HG02588 (cell line): ENCODE data around the gene CHM.
"Not testable (repeated sequence)": the region's sequence is repeated elsewhere in the genome, so short reads cannot be mapped to it uniquely, and the experiment has no call there.

Experiments
- ATAC-seq: cut with Tn5 transposase; IDR thresholded peaks from one replicate; pipeline ENCODE4 v1.9.1; 2021; ENCODE audit warnings: mild to moderate bottlenecking, moderate library complexity; ENCODE audit not compliant: unreplicated experiment

The CHM gene, protein sequence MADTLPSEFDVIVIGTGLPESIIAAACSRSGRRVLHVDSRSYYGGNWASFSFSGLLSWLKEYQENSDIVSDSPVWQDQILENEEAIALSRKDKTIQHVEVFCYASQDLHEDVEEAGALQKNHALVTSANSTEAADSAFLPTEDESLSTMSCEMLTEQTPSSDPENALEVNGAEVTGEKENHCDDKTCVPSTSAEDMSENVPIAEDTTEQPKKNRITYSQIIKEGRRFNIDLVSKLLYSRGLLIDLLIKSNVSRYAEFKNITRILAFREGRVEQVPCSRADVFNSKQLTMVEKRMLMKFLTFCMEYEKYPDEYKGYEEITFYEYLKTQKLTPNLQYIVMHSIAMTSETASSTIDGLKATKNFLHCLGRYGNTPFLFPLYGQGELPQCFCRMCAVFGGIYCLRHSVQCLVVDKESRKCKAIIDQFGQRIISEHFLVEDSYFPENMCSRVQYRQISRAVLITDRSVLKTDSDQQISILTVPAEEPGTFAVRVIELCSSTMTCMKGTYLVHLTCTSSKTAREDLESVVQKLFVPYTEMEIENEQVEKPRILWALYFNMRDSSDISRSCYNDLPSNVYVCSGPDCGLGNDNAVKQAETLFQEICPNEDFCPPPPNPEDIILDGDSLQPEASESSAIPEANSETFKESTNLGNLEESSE

DNA sequence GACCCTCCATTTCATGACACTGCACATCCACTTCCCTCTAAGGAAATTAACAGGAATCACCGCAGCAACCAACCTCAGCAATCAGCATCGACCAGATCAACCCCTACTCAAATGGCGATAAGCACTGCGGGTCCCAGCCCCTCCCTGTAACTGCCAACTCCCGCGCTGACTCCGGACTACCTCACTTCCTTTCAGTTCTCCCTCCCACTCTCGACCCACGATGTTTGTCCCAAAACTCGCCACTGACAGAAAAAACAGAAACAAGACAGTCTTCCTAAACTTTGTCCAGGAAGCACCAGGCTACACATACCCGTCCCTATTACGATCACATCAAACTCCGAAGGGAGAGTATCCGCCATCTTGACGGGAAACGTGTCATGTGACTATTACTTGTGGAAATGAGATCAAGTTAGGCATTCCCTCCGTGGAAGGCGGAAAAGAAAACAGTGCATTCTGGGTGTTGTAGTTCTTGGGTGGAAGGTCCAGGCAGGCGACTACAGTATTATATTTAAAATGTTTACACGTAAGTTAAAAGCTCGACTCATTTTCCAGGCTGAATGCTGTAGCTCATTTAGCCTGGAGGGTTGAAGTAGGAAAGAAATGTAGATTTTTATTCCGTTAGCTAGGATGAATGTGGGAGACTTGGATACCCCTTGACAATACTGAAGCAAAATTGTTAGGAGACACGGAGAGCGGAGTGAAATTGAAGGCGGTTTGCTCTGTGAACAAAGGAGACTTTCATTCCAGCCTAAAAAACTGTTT, at the start of gene CHM:
Gene CHM, minus strand, starts transcription at position 385 of the 762 bp plus-strand sequence. Its CDS starts 26 bp downstream, at position 359.
- peak; percentile 99 for ATAC-seq

DNA sequence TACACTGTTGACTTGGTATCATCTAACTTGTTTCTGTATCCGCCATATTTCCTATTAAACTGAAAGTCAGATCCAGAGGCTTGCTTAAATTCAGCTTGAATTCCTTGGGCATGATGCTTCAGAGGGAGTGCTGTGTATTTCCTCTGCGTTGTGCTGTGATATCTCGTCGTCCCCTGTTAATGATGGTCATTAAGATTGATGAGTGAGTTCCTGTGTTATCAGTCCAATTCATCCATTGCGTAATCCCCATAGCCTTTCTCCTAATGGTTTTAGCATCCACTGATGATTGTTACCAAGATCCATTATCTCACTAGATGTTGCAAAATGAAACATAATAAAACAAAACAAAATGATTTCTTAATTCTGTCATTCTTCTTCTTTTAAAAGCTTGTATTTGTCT, 31.3 kb upstream of the CHM start:
- no peak for ATAC-seq

DNA sequence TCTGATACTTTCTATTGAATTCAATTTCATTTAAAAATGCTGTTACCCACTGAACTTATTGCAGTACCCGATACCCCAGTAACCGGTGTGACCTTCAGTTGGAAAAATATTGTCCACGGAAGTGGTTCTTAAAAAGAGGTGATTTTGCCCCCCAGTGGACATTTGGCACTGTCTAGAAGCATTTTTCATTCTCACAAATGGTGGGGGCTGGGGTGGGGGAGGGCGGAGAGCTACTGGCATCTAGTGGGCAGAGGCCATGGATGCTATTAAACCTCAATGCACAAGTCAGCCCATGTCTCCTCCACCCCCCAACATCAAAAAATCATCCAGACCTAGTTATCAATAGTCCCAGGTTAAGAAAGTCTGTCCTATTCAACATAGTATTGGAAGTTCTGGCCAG, 19.6 kb upstream of the CHM start:
- no peak for ATAC-seq

- ATAC-seq: no peak
These were observed 14.0 kb upstream of the CHM start for GRCh38 chrX:86061407-86061806.

DNA sequence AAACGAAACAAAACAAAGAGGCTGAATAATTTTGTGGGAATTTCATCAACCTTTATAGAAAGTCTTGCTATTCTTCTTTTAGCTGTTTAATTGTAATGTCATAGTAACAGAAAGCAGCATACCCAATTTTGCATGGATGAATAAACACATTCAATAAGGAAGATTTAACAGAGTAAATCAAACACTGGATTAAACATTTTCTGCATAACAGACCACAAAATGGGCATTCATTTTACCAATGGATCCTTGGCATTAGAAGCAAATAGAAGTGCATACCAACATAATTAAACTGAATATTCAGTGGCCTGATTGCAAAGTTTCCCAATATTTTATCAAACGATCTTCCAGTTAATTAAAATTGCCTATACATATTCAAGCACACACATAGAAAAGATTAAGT, 4.4 kb upstream of the CHM start:
- no peak for ATAC-seq

DNA sequence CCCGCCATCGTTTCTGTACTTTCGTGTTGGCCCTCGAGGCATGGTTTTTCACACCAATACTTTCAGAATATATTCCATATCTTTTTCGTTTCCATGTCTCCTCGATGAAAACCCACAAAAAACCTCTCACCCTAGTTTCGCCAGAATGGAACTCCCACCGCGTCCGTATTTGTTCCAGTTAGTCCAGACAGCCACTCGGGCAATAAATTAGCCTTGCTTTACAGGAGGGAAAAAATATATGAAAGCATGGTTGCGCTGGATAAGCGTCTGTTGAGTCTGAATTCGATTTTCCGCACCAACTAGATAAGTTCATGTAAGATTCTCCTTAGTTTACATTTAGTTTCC, 550 bp upstream of the CHM start:
- no peak for ATAC-seq

- no peak for ATAC-seq
These were observed 3.1 kb downstream of the CHM start for GRCh38 chrX:86044216-86044615.

GRCh38 chrX:86039625-86040568, 7.5 kb downstream of the CHM start:
- ATAC-seq: no peak

DNA sequence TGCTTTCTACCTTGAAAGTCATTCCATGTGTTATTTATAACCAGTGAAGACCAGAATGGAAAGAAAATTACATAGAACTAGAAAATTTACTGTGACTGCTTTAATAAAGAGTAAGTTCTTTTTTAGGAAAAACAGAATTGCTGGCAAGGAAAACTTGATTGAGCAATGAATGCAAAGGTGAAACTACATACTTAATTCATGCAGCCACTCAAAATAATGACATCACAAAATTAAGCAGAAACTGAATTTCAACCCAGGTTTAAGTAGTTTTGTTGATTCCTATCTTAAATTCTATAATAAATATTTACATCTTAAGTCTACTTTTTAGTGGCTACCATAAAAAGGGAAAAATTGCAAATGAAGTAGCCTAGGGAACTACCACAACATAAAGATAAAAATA, 14.0 kb downstream of the CHM start:
- ATAC-seq: no peak

DNA sequence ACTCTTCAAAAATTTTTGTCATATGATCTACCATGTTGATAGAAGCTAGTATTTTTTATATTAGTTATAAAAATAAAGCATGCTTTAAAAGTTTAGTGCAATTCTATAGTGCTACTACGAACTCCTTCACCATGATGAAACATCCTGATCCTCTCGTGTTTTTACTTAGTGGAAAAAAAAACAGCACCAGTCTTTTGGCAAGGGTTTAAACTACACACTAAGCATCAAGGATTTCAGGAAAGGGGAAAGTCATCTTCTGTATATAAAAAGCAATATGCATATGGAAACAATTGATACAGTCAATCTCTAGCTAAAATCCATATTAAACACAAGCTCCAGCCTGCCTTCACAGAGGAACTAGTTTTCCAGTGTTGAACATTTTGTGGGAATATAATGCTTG, 18.7 kb downstream of the CHM start:
- no peak for ATAC-seq

GRCh38 chrX:86023811-86024210, 23.5 kb downstream of the CHM start:
- ATAC-seq: no peak

DNA sequence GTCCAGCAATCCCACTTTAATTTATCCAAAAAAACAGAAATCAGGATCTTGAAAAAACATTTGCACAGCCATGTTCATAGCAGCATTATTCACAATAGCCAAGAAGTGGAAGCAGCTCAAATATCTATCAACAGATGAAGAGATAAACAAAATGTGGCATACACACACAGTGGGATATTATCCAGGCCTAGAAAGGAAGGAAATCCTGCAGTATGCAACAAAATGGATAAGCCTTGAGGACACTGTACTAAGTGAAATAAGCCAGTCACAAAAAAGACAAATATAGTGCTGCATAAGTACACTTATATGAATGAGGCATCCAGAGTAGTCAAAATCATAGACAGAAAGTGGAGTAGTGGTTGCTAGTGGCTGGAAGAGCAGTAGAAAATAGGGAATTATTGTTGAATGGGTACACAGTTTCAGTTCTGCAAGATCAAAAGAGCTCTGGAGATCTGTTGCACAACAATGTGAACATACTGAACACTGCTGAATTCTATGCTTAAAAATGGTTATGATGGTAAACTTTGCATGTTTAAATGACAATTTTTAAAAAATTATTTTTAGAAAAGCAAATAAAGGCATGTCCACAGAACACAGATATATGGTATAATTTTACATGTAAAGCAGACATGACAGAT, 25.6 kb downstream of the CHM start:
- no peak for ATAC-seq

DNA sequence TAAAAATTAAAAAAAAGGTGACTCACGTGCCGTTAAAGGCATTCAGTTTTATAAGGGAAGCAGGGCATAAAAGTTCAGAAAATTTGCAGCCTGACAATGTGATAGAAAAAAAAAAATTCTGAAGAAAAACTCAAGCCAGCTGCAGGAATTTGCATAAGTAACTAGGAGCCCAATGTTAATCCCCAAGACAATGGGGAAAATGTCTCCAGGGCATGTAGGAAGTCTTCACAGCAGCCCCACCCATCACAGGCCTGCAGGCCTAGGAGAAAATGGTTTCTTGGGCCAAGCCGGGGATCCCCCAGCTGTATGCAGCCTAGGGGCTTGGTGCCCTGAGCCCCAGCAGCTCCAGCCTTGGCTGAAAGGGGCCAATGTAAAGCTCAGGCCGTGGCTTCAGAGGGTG, 31.2 kb downstream of the CHM start:
- no peak for ATAC-seq

DNA sequence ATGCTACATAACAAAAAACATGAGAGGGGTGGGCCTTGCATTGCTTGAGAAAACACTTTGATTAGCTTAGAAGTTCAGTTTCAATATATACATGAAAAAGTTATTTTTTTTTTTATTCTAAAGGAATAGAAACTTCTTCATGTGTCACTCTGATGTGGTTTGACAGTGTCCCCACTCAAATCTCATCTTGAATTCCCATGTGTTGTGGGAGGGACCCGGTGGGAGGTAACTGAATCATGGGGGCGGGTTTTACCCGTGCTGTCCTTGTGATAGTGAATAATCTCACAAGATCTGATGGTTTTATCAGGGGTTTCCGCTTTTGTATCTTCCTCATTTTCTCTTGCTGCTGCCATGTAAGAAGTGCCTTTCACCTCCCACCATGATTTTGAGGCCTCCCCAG, 32.4 kb downstream of the CHM start:
- not testable (repeated sequence) for ATAC-seq

- ATAC-seq: no peak
These were observed 32.9 kb downstream of the CHM start for GRCh38 chrX:86014421-86014820.

GRCh38 chrX:86013792-86014191, 33.6 kb downstream of the CHM start:
- ATAC-seq: no peak

DNA sequence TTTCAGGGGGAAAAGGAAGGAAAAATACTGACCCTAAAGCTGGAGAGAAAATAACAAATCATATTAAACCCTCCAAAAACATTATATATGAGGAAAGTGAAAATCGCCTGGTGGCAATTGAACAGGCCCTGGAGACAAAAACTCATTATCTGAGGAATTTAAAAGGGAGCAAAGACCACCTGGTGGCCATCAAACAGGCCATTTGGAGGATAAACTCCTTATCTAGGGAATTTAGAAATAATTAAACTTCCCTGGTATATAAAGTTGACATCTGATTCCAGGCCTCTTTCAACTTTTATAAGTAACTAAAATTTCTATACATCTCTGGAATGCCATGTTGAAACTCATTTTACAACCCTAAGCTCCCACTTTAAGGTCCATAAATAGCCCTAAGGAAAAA, 35.2 kb downstream of the CHM start:
- no peak for ATAC-seq

DNA sequence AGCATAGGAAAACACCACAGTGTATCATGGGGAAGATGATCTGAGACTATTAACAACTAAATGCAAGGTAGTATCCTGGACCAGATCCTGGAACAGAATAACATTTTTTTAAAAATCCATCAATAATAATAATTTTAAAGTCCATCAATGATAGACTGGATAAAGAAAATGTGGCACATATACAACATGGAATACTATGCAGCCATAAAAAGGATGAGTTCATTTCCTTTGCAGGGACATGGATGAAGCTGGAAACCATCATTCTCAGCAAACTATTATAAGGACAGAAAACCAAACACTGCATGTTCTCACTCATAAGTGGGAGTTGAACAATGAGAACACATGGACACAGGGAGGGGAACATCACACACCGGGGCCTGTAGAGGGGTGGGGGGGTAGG, 37.6 kb downstream of the CHM start:
- ATAC-seq: not testable (repeated sequence)

DNA sequence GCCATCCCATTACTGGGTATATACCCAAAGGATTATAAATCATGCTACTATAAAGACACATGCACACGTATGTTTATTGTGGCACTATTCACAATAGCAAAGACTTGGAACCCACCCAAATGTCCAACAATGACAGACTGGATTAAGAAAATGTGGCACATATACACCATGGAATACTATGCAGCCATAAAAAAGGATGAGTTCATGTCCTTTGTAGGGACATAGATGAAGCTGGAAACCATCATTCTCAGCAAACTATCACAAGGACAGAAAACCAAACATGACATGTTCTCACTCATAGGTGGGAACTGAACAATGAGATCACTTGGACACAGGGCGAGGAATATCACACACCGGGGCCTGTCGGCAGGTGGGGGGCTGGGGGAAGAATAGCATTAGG, 39.5 kb downstream of the CHM start:
- not testable (repeated sequence) for ATAC-seq
